Panc1 (cell line): ENCODE measurements around the gene AGBL4. TPM values are rescaled to one million over a fixed set of nuclear protein-coding genes. Genes with fewer than 3 reads are reported as not detected.
"Not testable (repeated sequence)": the region's sequence is repeated elsewhere in the genome, so short reads cannot be mapped to it uniquely, and the experiment has no call there.

Source experiments
- ATAC-seq: fragments of 200-7000 bp; cut with Tn5 transposase; 2 replicates; pipeline ENCODE4 v1.9.1; 2020; ENCODE audit warnings: mild to moderate bottlenecking, moderate library complexity
- BruUV-seq: library from RNA; stranded (reverse); fragments of 400-500 nt; replicated peaks from 2 replicates; lab custom pipeline; 2021; lab: Mats Ljungman, UMichigan
- CTCF ChIA-PET: fragments of 300-600 bp; sonication (Branson Sonifier 250); formaldehyde crosslinking; loops from one replicate; lab custom pipeline; 2022; ENCODE audit warnings: antibody characterized with exemption; lab: Charles Lee
- POLR2A ChIA-PET: fragments of 300-600 bp; sonication (Branson Sonifier 250); formaldehyde crosslinking; loops from one replicate; lab custom pipeline; 2022; ENCODE audit warnings: antibody characterized with exemption; lab: Charles Lee
- DNase-seq: peaks from one replicate; pipeline ENCODE4 v3.0.0-alpha.2; 2010; ENCODE audit warnings: low read depth, low spot score
- H3K27ac ChIP-seq: 2 replicates; pipeline ENCODE4 v1.5.1; 2011; ENCODE audit warnings: mild to moderate bottlenecking, low read length, inconsistent platforms
- H3K27me3 ChIP-seq: fragments of 200-500 bp; sonication (Bioruptor generic); 2 replicates; pipeline ENCODE4 v1.6.0; 2014; ENCODE audit warnings: low read length, inconsistent platforms; ENCODE audit not compliant: control insufficient read depth, insufficient read depth
- H3K36me3 ChIP-seq: fragments of 200-500 bp; sonication (Bioruptor generic); 2 replicates; pipeline ENCODE4 v1.5.1; 2014; ENCODE audit warnings: inconsistent platforms, mild to moderate bottlenecking, low read length, moderate library complexity; ENCODE audit not compliant: control insufficient read depth, insufficient read depth
- H3K4me1 ChIP-seq: 2 replicates; pipeline ENCODE4 v1.5.1; 2011; ENCODE audit warnings: inconsistent platforms, mild to moderate bottlenecking, low read length, moderate library complexity; ENCODE audit not compliant: control insufficient read depth, insufficient read depth
- H3K4me3 ChIP-seq, 2 experiments: 2 replicates each; pipeline ENCODE4 v1.5.1; 2011 to 2012; ENCODE audit warnings: low read depth in 2 of 2, low read length in 2 of 2, mild to moderate bottlenecking in 2 of 2, inconsistent platforms in 1 of 2, moderate library complexity in 1 of 2
- H3K9me3 ChIP-seq: fragments of 200-500 bp; sonication (Bioruptor generic); 2 replicates; pipeline ENCODE4 v1.5.1; 2014; ENCODE audit warnings: low read depth, mild to moderate bottlenecking, inconsistent platforms, low read length, moderate library complexity; ENCODE audit not compliant: control insufficient read depth, insufficient read depth
- CTCF ChIP-seq: fragments of 450-650 bp; IDR thresholded peaks from 2 replicates; pipeline ENCODE4 v1.5.1; 2017; ENCODE audit warnings: mild to moderate bottlenecking
- POLR2AphosphoS5 ChIP-seq: IDR thresholded peaks from 2 replicates; pipeline ENCODE4 v1.6.1; 2012; ENCODE audit warnings: mild to moderate bottlenecking, low read depth, low read length, moderate library complexity
- REST ChIP-seq, 2 experiments: IDR thresholded peaks; 2 replicates each; pipeline ENCODE4 v1.6.1; 2011 to 2012; ENCODE audit warnings: low read depth in 2 of 2, control low read depth in 1 of 2, low read length in 1 of 2, mild to moderate bottlenecking in 1 of 2, moderate library complexity in 1 of 2; ENCODE audit not compliant: insufficient read depth in 1 of 2
- SIN3A ChIP-seq: IDR thresholded peaks from 2 replicates; pipeline ENCODE4 v1.6.1; 2012; ENCODE audit warnings: low read depth, mild to moderate bottlenecking, low read length, moderate library complexity, borderline replicate concordance; ENCODE audit not compliant: insufficient read depth
- TCF7L2 ChIP-seq: IDR thresholded peaks from 2 replicates; pipeline ENCODE4 v1.6.1; 2011; ENCODE audit warnings: mild to moderate bottlenecking, low read depth, low read length, inconsistent platforms
- in situ Hi-C: cut with HindIII; loops from 2 replicates; pipeline ENCODE4 v1.10.0; 2016; ENCODE audit warnings: low sequenced_read_pairs, low pct_unique_long_range_greater_than_20kb
- intact Hi-C: fragments of 100-400 bp; cut with micrococcal nuclease; formaldehyde crosslinking; loops from one replicate; pipeline ENCODE4 v1.10.0; 2022; ENCODE audit not compliant: unreplicated experiment
- total RNA-seq: library from RNA; stranded (reverse); gene quantifications from one replicate; pipeline ENCODE4 v1.2.1, GENCODE V29; 2021; ENCODE audit not compliant: unreplicated experiment

AGBL4 gene
- total RNA-seq, 1 experiment from 2014 or later = not detected

- TF ChIP-seq POLR2AphosphoS5 = no peak
- no peak for TF ChIP-seq SIN3A
- no peak for TF ChIP-seq REST (IDR thresholded peaks at IDR 0.05; ENCODE audit: insufficient read depth in 1 of 2, low read depth in 2 of 2, low read length in 1 of 2)
- TF ChIP-seq CTCF = no peak
- no peak for TF ChIP-seq TCF7L2
- H3K9me3 ChIP-seq = no peaks in the 10 kb centered on the region
- no TSS peak for BruUV-seq
- H3K27me3 ChIP-seq = peaks cover 6% of the 10 kb centered on the region
- no peaks in the 10 kb centered on the region for H3K4me1 ChIP-seq
- CTCF ChIA-PET = no interaction called here
- H3K4me3 ChIP-seq = no peak overlapping the region
- DNase-seq (no peak), ATAC-seq (no peak)
- intact Hi-C loops = no loop called here
- in situ Hi-C loops = no loop called here
- POLR2A ChIA-PET = no interaction called here
- no peaks in the 10 kb centered on the region for H3K36me3 ChIP-seq
- no peak overlapping the region for H3K27ac ChIP-seq
Measured at GRCh38 chr1:48524892-48525467, 1498.8 kb downstream of the AGBL4 start.

- intact Hi-C loops (no loop called here), in situ Hi-C loops (no loop called here)
- no TSS peak for BruUV-seq
- TF ChIP-seq REST (IDR thresholded peaks at IDR 0.05; ENCODE audit: insufficient read depth in 1 of 2, low read depth in 2 of 2, low read length in 1 of 2) (no peak), CTCF (no peak)
- H3K36me3 ChIP-seq = no peaks in the 10 kb centered on the region
- ATAC-seq (no peak), DNase-seq (no peak)
- H3K4me1 ChIP-seq = no peaks in the 10 kb centered on the region
- peaks cover 4% of the 10 kb centered on the region for H3K27me3 ChIP-seq
- H3K4me3 ChIP-seq = no peak overlapping the region
- H3K9me3 ChIP-seq = no peaks in the 10 kb centered on the region
- CTCF ChIA-PET = no interaction called here
- POLR2A ChIA-PET = no interaction called here
- no peak overlapping the region for H3K27ac ChIP-seq
Measured at GRCh38 chr1:48523558-48523957, 1500.2 kb downstream of the AGBL4 start.

- H3K27ac ChIP-seq, H3K4me3 ChIP-seq, H3K27me3 ChIP-seq, ATAC-seq, CTCF ChIA-PET, DNase-seq, in situ Hi-C loops, H3K9me3 ChIP-seq, BruUV-seq, intact Hi-C loops, H3K4me1 ChIP-seq, H3K36me3 ChIP-seq: not testable (repeated sequence)
- POLR2A ChIA-PET = interaction anchor here (0.6 kb wide), 1 partner anchor 1653 kb away, joined by 3 read pairs; no protein-coding TSS in a partner anchor
Measured at GRCh38 chr1:48519896-48520295, 1503.9 kb downstream of the AGBL4 start.
